GOT3 (cell line): ENCODE measurements around the gene ARFGEF2.
"Not testable (repeated sequence)": the region's sequence is repeated elsewhere in the genome, so short reads cannot be mapped to it uniquely, and the experiment has no call there.

Experiments
- DNase-seq: peaks from one replicate; lab custom pipeline; 2025; ENCODE audit warnings: mixed read lengths; lab: John Stamatoyannopoulos, UW

ARFGEF2 gene

DNA sequence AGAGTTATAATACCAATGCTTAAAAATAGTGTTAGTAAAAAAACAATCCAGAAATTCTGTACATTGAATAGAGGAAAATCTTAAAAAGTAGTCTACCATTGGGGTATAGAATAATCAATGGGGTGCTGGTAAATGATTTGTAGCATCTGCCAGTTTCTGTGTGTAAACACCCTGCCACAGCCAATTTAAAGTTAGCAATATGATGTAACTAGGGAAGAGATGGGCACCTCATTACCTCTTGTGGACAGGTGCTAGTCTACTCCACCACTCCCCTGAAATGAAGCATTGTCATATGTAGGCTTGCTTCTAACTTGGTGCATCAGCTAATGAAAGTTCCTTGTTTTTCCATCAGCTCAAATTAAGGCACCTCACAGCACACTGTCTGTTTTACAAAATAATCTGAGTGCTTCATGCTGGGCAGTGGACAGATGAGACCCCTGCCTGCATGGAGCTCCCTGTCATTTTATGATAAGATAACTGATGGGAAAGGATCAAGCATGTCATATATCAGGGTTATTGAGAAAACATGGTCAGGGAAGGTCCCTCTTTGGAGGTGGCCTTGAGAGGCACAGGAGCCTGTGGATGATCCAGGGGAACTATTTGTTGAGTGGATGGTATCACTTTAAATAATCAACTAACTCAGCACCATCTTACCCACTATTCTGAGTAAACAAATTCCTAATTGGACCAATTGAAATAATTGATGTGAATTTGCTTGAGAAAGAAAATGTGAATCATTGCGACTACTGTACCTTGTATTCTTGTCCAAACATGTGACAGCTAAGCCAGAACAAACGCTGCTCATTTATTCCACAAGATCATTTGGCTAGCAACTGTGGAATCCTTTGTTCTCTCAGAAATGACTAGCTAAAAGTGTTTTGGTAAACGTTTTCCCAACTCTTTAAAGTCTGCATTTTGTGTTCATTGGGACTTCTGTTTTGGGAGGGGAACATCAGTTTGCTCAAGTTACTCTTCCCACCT is 78.7 kb downstream of the ARFGEF2 start:
- no peak for DNase-seq

DNA sequence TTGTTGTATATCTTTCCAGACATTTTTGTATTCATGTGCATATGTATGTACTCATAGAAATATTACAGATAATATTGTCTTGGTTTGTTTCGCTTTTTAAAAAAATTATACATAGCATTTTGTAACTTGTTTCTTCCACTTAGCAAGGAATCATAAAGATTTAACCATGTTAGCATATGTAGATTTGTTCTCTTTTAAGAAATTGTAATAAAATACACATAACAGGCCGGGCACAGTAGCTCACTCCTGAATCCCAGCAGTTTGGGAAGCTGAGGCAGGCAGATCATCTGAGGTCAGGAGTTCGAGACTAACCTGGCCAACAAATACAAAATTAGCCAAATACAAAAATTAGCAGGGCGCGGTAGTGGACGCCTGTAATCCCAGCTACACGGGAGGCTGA is 80.2 kb downstream of the ARFGEF2 start:
- DNase-seq, result no peak

DNA sequence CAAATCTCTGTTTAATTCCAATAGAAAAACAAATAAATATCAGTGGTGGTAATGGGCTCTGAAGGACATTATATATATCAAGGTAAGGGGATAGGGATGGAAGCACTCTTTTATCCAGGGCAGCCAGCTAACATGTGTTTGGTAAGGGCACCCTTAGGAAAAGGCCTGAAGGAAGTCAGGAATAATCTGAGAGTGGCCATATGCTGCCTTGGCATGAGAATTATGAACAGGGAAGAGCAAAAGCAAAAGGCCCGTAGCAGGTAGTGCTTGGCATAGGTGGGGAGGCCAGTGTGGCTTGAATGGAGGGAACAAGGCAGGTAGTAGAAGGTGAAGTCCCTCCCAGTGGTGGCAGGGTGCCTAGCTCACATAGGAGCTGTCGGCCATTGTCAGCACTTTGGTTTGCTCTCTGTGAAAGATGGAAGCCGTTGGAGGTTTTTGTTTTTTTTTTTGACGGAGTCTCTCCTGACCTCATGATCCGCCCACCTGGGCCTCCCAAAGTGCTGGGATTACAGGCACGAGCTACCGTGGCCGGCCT is 85.0 kb downstream of the ARFGEF2 start:
- no peak for DNase-seq

DNA sequence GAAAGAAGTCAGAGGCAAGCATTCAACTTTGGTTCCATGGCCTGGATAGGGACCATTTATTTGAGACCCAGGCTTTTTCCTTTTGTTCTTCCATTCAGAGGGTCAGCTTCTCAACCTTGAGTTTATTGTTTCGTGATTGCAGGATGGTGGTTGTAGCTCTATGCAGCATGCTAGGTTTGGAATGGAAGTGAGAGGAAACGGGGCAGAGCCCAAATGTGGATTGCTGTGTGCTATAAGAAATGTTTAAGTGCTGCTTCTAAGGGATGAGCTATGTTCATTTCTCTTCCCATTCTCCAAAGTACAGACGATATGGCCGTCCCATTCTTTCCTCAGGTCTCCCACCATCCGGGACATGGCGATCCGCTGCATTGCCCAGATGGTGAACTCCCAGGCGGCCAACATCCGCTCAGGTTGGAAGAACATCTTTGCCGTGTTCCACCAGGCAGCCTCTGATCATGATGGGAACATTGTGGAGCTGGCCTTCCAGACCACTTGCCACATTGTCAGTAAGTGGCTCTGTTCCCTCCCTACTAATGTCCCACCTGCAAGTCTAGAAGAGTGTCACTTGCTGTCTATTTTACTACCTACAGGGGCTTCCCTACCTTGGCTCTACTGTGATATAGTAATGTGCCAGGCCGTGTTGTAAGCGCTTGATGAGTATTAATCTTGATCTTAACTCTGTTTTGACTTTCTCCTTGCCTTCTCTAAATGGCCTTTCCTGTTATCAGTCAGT is 88.6 kb downstream of the ARFGEF2 start:
- DNase-seq, result no peak

DNA sequence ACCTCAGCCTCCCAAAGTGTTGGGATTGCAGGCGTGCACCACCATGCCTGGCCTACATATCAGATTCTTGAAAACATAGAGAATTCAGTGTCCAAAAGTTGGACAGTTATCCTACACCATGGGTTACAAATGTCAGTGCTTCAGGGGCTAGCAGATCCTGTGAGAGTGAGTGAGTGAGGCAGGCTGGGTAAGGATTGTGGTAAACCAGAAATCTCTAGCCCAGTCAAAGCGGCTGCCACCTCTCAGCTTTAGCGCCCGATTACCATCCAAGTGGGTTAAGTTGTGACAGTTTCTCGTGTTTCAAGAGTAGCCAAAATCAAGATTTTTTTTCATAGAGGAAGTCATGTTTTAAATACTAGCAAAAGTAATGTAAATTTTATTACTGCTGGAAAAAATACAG is 102.7 kb downstream of the ARFGEF2 start:
- no peak for DNase-seq

DNA sequence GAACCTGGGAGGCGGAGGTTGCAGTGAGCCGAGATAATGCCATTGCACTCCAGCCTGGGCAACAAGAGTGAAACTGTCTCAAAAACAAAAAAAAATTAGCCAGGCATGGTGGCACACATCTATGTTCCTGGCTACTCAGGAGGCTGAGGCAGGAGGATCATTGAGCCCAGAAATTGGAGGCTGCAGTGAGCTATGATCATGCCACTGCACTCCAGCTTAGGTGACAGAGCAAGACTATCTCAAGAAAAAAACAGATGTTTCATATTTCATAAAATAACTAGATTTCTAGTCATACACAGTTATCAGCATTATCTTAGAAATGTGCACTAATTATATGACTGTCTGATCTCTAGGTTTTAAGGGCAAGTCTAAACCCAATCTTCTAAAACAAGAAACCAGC is 106.7 kb downstream of the ARFGEF2 start:
- not testable (repeated sequence) for DNase-seq

DNA sequence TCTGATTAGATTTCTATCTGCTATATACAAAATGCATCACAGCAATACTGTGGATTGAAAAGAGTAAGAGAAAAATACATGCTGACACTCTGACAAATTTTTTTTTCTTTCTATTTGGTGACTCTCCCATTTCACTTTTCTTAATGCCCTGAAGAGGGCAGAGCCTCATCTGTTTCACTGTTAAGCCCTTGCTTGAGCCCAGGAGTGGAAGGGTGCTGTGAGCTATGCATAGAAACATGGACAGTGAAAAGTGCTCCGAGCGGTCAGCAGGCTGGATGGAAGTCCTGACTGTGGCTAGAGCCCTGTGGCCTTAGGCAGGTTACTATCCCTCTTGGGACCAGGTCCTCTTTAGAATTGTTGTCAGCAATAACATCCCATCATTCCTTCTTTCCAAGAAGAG is 107.2 kb downstream of the ARFGEF2 start:
- no peak for DNase-seq

DNA sequence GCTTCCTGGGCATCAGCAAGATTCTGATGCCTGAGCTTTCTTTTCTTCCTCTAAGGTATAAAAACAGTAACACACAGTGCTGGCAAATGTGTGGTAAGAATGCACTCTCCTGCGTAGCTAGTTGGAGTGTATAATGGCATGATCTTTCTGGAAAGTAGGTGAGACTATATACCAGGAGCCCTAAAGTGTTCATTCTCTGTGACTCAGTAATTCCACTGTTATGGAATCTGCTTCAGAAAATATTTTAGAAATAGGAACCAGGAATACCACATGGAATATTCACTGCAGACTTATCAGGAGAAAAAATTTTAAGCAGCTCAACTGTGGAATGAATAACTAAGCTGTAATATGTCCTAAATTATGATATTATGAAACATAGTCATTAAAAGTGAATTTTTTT is 107.7 kb downstream of the ARFGEF2 start:
- no peak for DNase-seq

DNA sequence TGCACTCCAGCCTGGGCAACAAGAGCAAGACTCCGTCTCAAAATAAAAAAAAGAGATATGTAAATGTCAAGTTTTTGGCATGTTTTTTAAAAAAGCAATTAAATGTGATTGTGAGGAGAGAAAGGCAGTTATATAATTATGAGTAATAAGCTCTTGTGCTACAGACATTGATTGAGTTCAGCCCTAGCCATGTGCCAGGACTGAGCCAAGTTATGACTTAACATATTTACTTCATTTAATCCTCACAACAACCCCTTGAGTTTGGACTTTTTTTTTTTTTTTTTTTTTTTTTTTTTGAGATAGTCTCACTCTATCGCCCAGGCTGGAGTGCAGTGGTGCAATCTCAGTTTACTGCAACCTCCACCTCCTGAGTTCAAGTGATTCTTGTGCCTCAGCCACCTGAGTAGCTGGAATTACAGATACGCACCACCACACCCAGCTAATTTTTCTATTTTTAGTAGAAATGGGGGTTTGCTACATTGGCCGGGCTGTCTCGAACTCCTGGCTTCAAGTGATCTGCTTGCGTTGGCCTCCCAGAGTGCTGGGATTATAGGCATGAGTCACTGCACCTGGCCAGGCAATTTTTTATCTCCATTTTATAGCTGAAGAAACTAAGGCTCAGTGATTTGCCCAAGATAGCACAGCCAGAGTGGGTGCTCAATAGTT is 109.6 kb downstream of the ARFGEF2 start:
- DNase-seq, result no peak

DNA sequence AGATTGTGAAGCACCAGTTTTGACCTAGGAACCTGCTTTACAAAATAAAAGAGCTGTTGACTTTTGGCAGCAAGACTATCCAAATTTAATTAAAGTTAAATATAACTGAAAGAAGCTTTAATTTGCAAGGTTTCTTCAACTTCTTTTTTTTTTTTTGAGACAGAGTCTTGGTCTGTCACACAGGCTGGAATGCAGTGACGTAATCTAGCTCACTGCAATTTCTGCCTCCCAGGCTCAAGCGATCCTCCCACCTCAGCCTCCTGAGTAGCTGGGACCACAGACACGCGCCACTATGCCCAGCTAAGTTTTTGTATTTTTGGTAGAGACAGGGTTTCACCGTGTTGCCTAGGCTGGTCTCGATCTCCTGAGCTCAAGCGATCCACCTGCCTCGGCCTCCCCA is 110.9 kb downstream of the ARFGEF2 start:
- DNase-seq, result no peak

DNA sequence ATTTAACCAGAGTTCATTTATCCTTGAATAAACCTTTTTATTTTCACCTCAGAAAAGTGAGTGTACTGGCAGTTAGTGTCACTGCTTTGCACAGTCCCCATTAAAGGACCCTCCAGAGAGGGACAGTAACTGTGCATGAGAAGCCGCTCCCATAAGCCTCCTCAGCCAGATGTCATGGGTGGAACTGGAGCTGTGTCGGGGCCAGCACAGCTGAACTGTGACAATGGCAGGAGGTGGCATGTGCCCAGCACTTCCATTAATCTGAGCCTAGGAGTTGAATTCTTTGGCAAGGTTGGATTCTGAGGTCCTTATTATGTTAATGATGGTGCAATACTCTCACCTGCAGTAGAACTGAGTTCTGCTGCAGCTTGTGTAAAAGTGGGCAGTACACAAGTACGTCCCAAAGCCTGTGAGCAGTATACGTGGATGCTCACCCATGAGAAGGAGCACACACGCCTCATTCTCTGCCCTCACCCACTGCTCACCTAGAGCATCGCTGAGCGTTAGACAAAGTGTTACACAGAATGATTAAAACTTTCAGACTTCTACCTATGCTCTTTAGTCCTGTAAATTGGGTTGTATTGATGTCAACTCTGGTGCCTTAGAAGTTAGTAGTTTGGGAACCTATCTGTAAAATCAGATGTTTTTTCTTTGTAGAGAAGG is 112.7 kb downstream of the ARFGEF2 start:
- DNase-seq, result no peak

DNA sequence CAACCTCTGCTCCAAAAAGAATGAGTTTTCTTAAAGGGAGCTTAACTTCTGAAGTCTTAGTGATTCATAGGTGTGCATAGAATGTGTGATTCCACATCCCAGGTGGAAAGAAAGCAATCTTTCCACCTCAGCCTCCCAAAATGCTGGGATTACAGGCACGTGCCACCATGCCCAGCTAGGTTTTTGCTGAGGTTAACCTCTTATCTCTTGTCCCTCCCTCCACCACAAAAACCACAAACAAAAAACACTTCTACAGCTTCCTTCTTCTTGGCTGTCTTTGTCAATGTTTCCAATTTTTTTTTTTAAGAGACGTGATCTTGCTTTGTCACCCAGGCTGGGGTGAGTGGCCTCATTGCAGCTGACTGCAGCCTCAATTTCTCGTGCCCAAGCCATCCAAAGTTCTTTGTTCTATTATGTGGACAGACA is 116.5 kb downstream of the ARFGEF2 start:
- DNase-seq, result no peak

DNA sequence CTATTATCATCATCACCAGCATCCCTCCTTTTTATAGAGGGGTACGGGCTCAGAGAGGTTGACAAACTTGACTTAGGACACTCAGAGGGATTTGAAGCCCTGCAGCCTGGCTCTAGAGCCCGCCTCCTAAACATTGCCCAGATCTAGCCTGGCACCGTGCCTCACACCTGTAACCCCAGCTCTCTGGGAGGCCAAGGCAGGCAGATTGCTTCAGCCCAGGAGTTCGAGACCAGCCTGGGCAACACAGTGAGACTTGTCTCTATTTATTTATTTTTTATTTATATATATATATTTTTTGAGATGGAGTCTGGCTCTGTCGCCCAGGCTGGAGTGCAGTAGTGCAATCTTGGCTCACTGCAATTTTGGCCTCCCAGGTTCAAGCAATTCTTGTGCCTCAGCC is 118.3 kb downstream of the ARFGEF2 start:
- DNase-seq, result no peak

DNA sequence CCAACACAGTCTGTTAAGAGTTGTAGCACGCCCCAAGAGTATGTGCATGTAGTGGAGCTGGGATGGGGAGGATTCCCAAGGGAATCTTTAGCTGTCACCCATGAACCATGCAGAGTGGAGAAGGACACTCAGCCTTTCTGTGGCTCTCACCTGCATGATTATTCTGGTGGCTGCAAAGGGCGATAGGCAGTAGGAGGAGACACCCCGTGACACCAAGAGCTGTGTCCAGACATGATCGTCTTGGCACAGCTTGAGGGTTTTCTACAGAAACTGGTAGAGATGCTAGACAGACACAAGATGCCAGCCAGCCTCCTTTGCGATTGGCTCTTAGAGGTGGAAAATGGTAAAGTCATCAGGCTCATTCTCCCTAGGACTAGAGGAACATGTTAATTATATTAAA is 121.5 kb downstream of the ARFGEF2 start:
- no peak for DNase-seq

DNA sequence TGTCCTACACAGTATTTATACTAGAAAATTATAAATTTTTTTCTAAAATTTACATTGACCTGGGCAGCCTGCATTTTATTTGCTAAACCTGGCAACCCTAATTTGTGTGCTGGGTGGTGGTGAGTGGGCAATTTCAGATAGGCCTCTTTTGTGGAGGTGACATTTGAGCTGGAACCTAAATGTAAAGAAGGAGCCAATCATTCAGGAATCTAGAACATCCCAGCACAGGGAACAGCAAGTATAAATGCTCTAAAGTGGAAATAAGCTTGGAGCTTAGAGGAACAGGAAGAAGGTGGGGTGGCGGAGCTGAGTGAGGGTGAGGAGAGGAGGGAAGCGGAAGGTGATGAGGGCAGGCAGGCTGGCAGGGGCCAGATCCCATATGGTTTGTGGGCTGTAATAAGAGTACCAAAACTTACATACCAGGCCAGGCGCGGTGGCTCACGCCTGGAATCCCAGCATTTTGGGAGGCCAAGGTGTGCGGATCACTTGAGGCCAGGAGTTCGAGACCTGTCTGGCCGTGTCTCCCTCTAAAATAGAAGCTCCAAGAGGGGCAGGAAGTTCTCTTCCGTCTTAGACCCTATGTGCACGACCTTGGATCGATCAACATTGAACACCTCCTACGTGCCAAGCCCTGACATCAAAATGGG is 124.1 kb downstream of the ARFGEF2 start:
- DNase-seq, result no peak

DNA sequence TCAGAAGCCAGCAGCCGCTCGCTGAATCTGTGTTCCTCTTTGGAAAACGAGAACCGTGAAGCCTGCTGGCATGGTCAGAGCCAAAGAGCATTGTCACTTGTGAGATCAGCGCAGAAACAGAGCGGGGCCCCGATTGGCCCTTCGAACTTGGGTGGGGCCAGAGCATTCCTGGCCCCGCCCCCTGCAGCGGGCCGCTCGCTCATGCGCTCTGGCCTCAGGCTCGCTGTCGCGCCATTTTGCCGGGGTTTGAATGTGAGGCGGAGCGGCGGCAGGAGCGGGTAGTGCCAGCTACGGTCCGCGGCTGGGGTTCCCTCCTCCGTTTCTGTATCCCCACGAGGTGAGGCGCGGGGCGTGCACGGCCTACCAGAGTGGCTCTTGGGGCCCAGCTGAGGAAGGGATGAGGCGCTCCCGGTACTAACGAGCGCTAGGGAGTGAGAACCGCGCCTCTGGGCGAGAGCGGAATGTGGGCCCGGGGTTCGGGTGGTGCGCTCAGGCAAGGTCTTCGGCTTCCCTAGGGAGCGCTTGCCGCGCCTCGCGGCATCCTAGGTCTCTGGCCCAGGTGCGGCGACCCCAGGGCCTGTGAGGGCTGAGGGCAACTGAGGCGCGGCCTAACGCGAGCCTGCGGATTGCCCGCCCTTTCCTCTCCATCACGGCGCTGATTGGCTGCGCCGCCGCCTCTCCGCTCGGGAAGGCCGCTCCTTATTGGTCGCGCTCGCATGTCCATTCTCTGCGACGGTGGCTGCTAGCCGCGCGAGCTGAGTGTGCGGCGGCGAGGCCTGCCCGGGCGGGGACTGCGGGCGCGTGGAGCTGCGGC is 124.8 kb downstream of the ARFGEF2 start, which contains the start of gene CSE1L:
Gene CSE1L (plus strand): TSS at position 226 of the 814 bp plus-strand sequence. CDS start 12,152 bp downstream, outside the sequence.
- DNase-seq, result peak; percentile 91

DNA sequence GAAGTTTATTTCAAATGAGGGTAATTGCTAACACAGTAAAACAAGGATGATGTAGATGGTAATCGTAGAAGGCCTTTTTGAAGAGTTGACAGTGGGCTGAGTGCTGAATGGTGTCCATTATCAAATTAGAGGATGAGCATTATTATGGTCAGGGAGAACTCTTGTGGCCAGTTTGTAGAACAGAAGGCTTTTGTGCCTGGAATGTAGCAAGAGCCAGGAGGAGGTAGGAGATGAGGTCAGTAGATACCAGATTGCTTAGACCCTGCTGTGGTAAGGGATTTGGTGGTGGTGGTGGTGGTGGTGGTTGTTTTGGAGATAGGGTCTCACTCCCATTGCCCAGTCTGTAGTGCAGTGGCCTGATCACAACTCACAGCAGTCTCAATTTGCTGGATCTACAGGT is 130.8 kb downstream of the ARFGEF2 start:
- DNase-seq, result no peak

DNA sequence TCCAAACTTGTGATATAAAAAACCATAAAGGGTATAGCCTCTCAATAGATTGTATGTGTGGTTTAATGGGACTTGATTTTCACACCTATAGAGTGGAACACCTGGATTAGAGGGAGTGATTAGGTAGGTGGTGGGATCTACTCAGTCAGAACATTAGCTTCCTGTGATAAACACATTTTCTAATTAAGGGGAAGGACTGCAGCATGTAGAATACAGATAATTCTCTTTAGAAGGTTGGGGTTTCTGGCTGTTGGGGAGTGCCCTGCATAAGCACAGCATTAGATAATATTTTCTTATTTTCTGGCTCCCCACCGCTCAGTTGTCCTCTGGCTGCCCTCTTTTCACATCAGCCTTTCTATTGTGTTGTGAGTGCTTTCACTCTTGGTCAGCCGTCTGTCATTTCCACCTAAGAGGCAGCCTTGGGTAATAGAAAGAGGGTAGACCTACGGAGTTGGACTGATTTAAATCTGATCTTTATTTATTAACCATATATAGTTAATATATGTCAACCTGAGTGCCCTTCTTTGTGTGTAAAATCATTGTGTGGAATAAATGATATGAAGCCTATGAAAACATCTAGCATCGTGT is 132.6 kb downstream of the ARFGEF2 start:
- DNase-seq, result no peak

DNA sequence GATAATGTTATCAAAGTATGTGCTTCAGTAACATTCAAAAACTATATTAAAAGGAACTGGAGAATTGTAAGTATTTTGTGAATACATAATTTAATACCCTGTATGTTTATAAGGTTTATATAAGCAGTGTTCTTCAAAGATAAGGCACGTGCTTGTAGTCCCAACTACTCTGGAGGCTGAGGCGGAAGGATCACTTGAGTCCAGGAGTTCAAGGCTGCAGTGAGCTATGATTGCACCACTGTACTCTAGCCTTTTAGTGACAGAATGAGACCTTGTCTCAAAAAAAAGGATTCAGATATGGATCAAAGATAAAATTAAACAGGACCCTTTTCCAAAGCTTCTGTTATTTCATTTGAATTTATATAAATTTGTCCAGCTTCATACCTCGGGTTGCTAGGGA is 141.8 kb downstream of the ARFGEF2 start:
- no peak for DNase-seq

DNA sequence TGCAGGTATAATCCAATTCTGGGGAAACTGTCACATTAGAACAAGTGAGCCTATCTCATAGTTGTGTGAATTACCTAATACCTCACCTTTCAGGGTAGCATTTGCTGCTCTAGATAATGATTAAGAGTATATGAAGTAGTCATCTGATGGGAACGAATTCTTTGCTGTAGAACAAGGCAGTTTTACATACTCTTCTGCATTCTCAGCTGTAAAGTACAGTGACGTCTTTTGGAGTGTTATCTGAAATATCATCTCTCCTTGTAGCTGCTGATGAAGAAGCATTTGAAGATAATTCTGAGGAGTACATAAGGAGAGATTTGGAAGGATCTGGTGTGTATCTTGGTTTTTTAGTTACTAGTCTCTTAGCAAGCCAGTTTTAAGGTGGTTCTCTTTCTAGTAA is 153.0 kb downstream of the ARFGEF2 start:
- DNase-seq, result no peak
